GM12878 (cell line): ENCODE data around the gene RWDD2A. TPM values are rescaled to one million over a fixed set of nuclear protein-coding genes. Genes with fewer than 3 reads are reported as not detected.

Experiments
- ATAC-seq: fragments of 200-7000 bp; cut with Tn5 transposase; 3 replicates; pipeline ENCODE4 v1.9.1; 2020; ENCODE audit warnings: mild to moderate bottlenecking, moderate library complexity
- BruUV-seq: library from RNA; stranded (reverse); fragments of 400-500 nt; replicated peaks from 2 replicates; lab custom pipeline; 2021; lab: Mats Ljungman, UMichigan
- CTCF ChIA-PET: fragments of 300-600 bp; sonication (Branson Sonifier 250); formaldehyde crosslinking; extraction: SDS; loops from one replicate; lab custom pipeline; 2021; ENCODE audit warnings: inconsistent platforms; lab: Yijun Ruan, JAX
- POLR2A ChIA-PET: fragments of 350-600 bp; formaldehyde crosslinking; extraction: SDS; loops from one replicate; lab custom pipeline; 2021; ENCODE audit warnings: inconsistent platforms; lab: Charles Lee
- RAD21 ChIA-PET: fragments of 300-600 bp; sonication (Branson Sonifier 250); formaldehyde crosslinking; loops from one replicate; lab custom pipeline; 2023; ENCODE audit warnings: antibody characterized with exemption; ENCODE audit not compliant: unreplicated experiment; lab: Charles Lee
- SMC1A ChIA-PET: fragments of 300-600 bp; sonication (Branson Sonifier 250); formaldehyde crosslinking; loops from one replicate; lab custom pipeline; 2023; ENCODE audit not compliant: unreplicated experiment, uncharacterized antibody; lab: Charles Lee
- DNase-seq: peaks from one replicate; pipeline ENCODE4 v3.0.0-alpha.2; 2011; ENCODE audit warnings: low read depth, low spot score
- FAIRE-seq: peaks from 3 replicates; lab custom pipeline; 2011; peaks lifted over from hg19 to GRCh38; lab: Jason Lieb, UNC
- H2AFZ ChIP-seq: 2 replicates; pipeline ENCODE4 v1.6.0; 2011; ENCODE audit warnings: low read depth, low read length, control low read depth; ENCODE audit not compliant: control insufficient read depth
- H3K27ac ChIP-seq: 2 replicates; pipeline ENCODE4 v1.5.1; 2011; ENCODE audit warnings: control low read depth; ENCODE audit not compliant: control insufficient read depth, insufficient read depth
- H3K27me3 ChIP-seq, 2 experiments: replicated peaks in 1 of 2; 2 replicates each; pipeline versions ENCODE4 v1.6.0 to v1.6.1; 2011; ENCODE audit warnings: low read length in 1 of 2; ENCODE audit not compliant: control insufficient read depth in 2 of 2, insufficient read depth in 2 of 2
- H3K36me3 ChIP-seq, 2 experiments: 2 replicates each; pipeline ENCODE4 v1.5.1; 2011; ENCODE audit warnings: low read length in 1 of 2; ENCODE audit not compliant: control insufficient read depth in 2 of 2, insufficient read depth in 2 of 2
- H3K4me1 ChIP-seq: 2 replicates; pipeline ENCODE4 v1.6.1; 2011; ENCODE audit warnings: mild to moderate bottlenecking, low read length, moderate library complexity, mixed read lengths; ENCODE audit not compliant: control insufficient read depth, insufficient read depth
- H3K4me2 ChIP-seq: 2 replicates; pipeline ENCODE4 v1.6.0; 2011; ENCODE audit warnings: control low read depth; ENCODE audit not compliant: control insufficient read depth, insufficient read depth
- H3K4me3 ChIP-seq: fragments of 200-600 bp; sonication (generic); 2 replicates; pipeline ENCODE4 v1.5.1; 2016
- H3K79me2 ChIP-seq: 2 replicates; pipeline ENCODE4 v1.6.0; 2011; ENCODE audit warnings: low read length; ENCODE audit not compliant: control insufficient read depth, insufficient read depth
- H3K9ac ChIP-seq: 2 replicates; pipeline ENCODE4 v1.8.0; 2011; ENCODE audit warnings: low read length, control low read depth, mixed read lengths; ENCODE audit not compliant: control insufficient read depth, insufficient read depth
- H3K9me3 ChIP-seq: replicated peaks from 3 replicates; pipeline ENCODE4 v1.5.1; 2011; ENCODE audit warnings: mild to moderate bottlenecking, low read length; ENCODE audit not compliant: control insufficient read depth, insufficient read depth
- H4K20me1 ChIP-seq: 2 replicates; pipeline ENCODE4 v1.6.0; 2011; ENCODE audit not compliant: control insufficient read depth, insufficient read depth
- CBFB ChIP-seq: IDR thresholded peaks from 2 replicates; pipeline ENCODE4 v1.6.1; 2016; ENCODE audit warnings: antibody characterized with exemption, low read depth
- CHD4 ChIP-seq: fragments of 200-600 bp; sonication (generic); IDR thresholded peaks from 2 replicates; pipeline ENCODE4 v1.6.1; 2016; ENCODE audit warnings: mild to moderate bottlenecking
- CREB1 ChIP-seq: IDR thresholded peaks from 2 replicates; pipeline ENCODE4 v1.6.1; 2012; ENCODE audit warnings: low read depth, mild to moderate bottlenecking, inconsistent platforms
- EGR1 ChIP-seq, 2 experiments: IDR thresholded peaks; 1 replicate in 1 of 2; 2 replicates in 1 of 2; pipeline ENCODE4 v1.6.1; 2011 to 2012; ENCODE audit warnings: low read depth in 2 of 2, low read length in 2 of 2, borderline replicate concordance in 1 of 2, mild to moderate bottlenecking in 1 of 2, moderate library complexity in 1 of 2
- FOS ChIP-seq: IDR thresholded peaks from 3 replicates; pipeline ENCODE4 v1.6.1; 2011; ENCODE audit warnings: borderline replicate concordance; ENCODE audit not compliant: insufficient read length; ENCODE audit errors: extremely low read depth
- NR2F1 ChIP-seq: fragments of 450-650 bp; conservative IDR thresholded peaks from 2 replicates; pipeline ENCODE4 v1.6.1; 2017; ENCODE audit warnings: mild to moderate bottlenecking
- SREBF2 ChIP-seq: IDR thresholded peaks from 2 replicates; pipeline ENCODE4 v1.6.1; 2012; ENCODE audit warnings: mild to moderate bottlenecking, low read length
- ZBED1 ChIP-seq: IDR thresholded peaks from 2 replicates; pipeline ENCODE4 v1.6.1; 2016; ENCODE audit warnings: borderline replicate concordance
- ZNF384 ChIP-seq: IDR thresholded peaks from 2 replicates; pipeline ENCODE4 v1.6.1; 2012; ENCODE audit warnings: low read depth, mild to moderate bottlenecking, low read length, improper control_type of control experiment, borderline replicate concordance
- WGBS: methylation state at CpG from one replicate; pipeline ENCODE4 v1.1.6; 2016; ENCODE audit warnings: low lambda C conversion rate; ENCODE audit not compliant: insufficient replicate concordance, insufficient coverage; ENCODE audit errors: missing lambda C conversion rate; 5-methylcytosine and 5-hydroxymethylcytosine counted together
- in situ Hi-C: fragments of 300-500 bp; cut with MboI; formaldehyde crosslinking; loops from 9 replicates; pipeline ENCODE4 v1.14.3; 2018; ENCODE audit warnings: mixed read lengths
- intact Hi-C: fragments of 100-400 bp; cut with micrococcal nuclease; formaldehyde crosslinking; loops from one replicate; pipeline ENCODE4 v1.14.2; 2022; ENCODE audit not compliant: unreplicated experiment
- polyA plus RNA-seq, 11 experiments: library from polyadenylated mRNA; depleted of rRNA in 4 of 11; unstranded in 6 of 11; stranded (reverse) in 5 of 11; fragments of >200 nt; fragmentation: Nextera tagmentation in 4 of 11; fragmentation: Illumina TruSeq in 1 of 11; extraction: Ambion mirVana in 4 of 11; extraction: Trizol in 1 of 11; gene quantifications; 1 replicate in 1 of 11; 2 replicates in 10 of 11; pipeline versions ENCODE4 v1.2.1 to v1.2.3, GENCODE V29; 2011 to 2016; ENCODE audit warnings: inconsistent platforms in 2 of 11, missing spikeins in 2 of 11, low read depth in 1 of 11
- total RNA-seq, 4 experiments: library from RNA; depleted of rRNA in 3 of 4; stranded (reverse); fragments of >200 nt in 3 of 4; fragmentation: Illumina TruSeq in 1 of 4; extraction: Trizol in 1 of 4; gene quantifications; 2 replicates each; pipeline versions ENCODE4 v1.2.1 to v1.2.3, GENCODE V29; 2013 to 2021
- TF ChIP-seq, protein P1 (sequence below): fragments of 450-650 bp; IDR thresholded peaks from 2 replicates; pipeline ENCODE4 v1.6.1; 2016; ENCODE audit warnings: mild to moderate bottlenecking, moderate library complexity, borderline replicate concordance
- TF ChIP-seq, protein P2 (sequence below): fragments of 450-650 bp; IDR thresholded peaks from 2 replicates; pipeline ENCODE4 v1.6.1; 2018; ENCODE audit warnings: mild to moderate bottlenecking, low read depth, moderate library complexity; ENCODE audit not compliant: partially characterized antibody
- TF ChIP-seq, protein P3 (sequence below): IDR thresholded peaks from 2 replicates; pipeline ENCODE4 v1.6.1; 2012; ENCODE audit warnings: low read depth, low read length, improper control_type of control experiment

RWDD2A gene
- total and polyA plus RNA-seq, 10 of the 15 experiments (the other 5 are each of a cell fraction or from before 2014, with no cell fraction given) = 2.3 to 4.6 (median 2.9) TPM

DNA sequence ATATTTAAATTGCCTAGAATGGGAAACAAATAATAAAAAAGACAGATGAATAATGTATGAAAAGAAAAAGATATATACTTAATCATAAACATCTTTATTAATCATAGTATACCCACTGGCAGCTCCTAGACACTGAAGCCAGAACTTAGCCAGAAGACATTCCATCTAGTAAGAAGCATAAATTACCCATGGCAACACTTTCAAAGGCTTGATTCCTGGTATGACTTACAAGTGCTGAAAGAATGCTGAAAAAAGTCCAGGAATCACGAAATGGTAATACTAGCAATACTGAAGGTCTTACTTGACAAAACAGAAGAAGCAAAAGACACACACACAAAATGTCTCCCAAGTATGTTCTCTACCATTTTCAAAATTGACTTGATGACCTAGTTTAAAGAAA lies 38.0 kb downstream of the RWDD2A start (continued):
- TF ChIP-seq, protein P1, sequence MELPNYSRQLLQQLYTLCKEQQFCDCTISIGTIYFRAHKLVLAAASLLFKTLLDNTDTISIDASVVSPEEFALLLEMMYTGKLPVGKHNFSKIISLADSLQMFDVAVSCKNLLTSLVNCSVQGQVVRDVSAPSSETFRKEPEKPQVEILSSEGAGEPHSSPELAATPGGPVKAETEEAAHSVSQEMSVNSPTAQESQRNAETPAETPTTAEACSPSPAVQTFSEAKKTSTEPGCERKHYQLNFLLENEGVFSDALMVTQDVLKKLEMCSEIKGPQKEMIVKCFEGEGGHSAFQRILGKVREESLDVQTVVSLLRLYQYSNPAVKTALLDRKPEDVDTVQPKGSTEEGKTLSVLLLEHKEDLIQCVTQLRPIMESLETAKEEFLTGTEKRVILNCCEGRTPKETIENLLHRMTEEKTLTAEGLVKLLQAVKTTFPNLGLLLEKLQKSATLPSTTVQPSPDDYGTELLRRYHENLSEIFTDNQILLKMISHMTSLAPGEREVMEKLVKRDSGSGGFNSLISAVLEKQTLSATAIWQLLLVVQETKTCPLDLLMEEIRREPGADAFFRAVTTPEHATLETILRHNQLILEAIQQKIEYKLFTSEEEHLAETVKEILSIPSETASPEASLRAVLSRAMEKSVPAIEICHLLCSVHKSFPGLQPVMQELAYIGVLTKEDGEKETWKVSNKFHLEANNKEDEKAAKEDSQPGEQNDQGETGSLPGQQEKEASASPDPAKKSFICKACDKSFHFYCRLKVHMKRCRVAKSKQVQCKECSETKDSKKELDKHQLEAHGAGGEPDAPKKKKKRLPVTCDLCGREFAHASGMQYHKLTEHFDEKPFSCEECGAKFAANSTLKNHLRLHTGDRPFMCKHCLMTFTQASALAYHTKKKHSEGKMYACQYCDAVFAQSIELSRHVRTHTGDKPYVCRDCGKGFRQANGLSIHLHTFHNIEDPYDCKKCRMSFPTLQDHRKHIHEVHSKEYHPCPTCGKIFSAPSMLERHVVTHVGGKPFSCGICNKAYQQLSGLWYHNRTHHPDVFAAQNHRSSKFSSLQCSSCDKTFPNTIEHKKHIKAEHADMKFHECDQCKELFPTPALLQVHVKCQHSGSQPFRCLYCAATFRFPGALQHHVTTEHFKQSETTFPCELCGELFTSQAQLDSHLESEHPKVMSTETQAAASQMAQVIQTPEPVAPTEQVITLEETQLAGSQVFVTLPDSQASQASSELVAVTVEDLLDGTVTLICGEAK = no peak
- TF ChIP-seq CBFB = no peak

DNA sequence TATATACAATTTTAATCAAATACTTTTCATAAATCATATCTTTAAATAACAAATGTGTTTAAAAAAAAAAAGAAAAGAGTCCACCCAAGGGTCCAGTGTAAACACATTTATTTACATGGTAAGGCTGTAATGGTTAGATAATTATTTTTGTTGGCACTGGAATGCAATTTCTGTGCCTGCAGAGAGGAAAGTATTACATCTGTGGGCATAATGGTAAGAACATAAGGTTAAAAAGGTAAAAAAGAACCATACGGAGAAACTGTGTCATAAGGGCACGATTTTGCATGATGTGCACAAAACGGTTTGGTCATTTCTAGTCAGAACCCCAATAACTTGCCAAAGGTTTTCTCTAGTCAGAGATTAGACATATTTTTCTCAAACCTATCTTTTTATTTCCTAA lies 54.3 kb downstream of the RWDD2A start:
- ATAC-seq (no peak), FAIRE-seq (no peak), DNase-seq (no peak)
- no TSS peak for BruUV-seq
- ChIA-PET SMC1A (no interaction called here), RAD21 (no interaction called here), POLR2A (no interaction called here), CTCF (no interaction called here)
- Histone ChIP-seq H3K27me3 (no peaks in the 10 kb centered on the region), H3K4me3 (no peak overlapping the region), H3K79me2 (no peaks in the 10 kb centered on the region), H3K4me2 (no peak overlapping the region), H3K9me3 (peaks cover 3% of the 10 kb centered on the region; the same call in 1 of the 3 replicates), H4K20me1 (no peaks in the 10 kb centered on the region), H3K27ac (no peak overlapping the region), H3K36me3 (peaks cover 0 to 4% of the 10 kb centered on the region in 2 experiments; a peak in 1 of 4 replicates), H3K4me1 (no peaks in the 10 kb centered on the region), H2AFZ (no peak overlapping the region), H3K9ac (no peak overlapping the region)
- intact Hi-C loops (no loop called here), in situ Hi-C loops (no loop called here)
- WGBS = 72% methylated on average over 3 of the region's 3 CpGs
- no peak for TF ChIP-seq CREB1
- TF ChIP-seq ZBED1 = no peak
- no peak for TF ChIP-seq CHD4
- no peak for TF ChIP-seq NR2F1
- TF ChIP-seq, protein P2, sequence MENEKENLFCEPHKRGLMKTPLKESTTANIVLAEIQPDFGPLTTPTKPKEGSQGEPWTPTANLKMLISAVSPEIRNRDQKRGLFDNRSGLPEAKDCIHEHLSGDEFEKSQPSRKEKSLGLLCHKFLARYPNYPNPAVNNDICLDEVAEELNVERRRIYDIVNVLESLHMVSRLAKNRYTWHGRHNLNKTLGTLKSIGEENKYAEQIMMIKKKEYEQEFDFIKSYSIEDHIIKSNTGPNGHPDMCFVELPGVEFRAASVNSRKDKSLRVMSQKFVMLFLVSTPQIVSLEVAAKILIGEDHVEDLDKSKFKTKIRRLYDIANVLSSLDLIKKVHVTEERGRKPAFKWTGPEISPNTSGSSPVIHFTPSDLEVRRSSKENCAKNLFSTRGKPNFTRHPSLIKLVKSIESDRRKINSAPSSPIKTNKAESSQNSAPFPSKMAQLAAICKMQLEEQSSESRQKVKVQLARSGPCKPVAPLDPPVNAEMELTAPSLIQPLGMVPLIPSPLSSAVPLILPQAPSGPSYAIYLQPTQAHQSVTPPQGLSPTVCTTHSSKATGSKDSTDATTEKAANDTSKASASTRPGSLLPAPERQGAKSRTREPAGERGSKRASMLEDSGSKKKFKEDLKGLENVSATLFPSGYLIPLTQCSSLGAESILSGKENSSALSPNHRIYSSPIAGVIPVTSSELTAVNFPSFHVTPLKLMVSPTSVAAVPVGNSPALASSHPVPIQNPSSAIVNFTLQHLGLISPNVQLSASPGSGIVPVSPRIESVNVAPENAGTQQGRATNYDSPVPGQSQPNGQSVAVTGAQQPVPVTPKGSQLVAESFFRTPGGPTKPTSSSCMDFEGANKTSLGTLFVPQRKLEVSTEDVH = no peak
- TF ChIP-seq, protein P3, sequence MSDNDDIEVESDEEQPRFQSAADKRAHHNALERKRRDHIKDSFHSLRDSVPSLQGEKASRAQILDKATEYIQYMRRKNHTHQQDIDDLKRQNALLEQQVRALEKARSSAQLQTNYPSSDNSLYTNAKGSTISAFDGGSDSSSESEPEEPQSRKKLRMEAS = no peak
- TF ChIP-seq CBFB = no peak
- TF ChIP-seq EGR1 (IDR thresholded peaks at IDR 0.05; ENCODE audit: borderline replicate concordance in 1 of 2, low read depth in 2 of 2, low read length in 2 of 2) = no peak
- no peak for TF ChIP-seq ZNF384
- no peak for TF ChIP-seq FOS
- TF ChIP-seq SREBF2 = no peak
